ENCODE measurements around the gene NFYB.
A peak's percentile ranks its signal among the peaks of the same experiment; 100 is the strongest.
"Not testable (repeated sequence)": the region's sequence is repeated elsewhere in the genome, so short reads cannot be mapped to it uniquely, and the experiment has no call there.

Gene NFYB

DNA sequence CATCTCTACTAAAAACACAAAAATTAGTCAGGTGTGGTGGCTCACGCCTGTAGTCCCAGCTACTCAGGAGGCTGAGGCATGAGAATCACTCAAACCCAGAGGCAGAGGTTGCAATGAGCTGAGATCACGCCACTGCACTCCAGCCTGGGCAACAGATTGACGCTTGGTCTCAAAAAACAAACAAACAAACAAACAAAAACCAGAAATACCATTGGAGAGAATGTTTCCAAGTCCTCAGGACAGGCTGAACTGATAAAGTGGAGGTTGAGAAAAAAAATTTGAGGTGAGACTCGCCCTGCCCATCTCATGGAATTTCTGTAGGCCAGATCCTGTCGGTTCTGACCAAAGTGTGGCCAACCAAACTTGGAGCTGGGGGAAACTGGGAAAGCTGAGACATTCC lies 30.6 kb upstream of the NFYB start:
- DNase-seq (ENCODE audit: low read depth), result no peak
- H3K4me3 ChIP-seq (ENCODE audit: low read depth, low read length), result no peak overlapping the region
- TF ChIP-seq, protein P1, sequence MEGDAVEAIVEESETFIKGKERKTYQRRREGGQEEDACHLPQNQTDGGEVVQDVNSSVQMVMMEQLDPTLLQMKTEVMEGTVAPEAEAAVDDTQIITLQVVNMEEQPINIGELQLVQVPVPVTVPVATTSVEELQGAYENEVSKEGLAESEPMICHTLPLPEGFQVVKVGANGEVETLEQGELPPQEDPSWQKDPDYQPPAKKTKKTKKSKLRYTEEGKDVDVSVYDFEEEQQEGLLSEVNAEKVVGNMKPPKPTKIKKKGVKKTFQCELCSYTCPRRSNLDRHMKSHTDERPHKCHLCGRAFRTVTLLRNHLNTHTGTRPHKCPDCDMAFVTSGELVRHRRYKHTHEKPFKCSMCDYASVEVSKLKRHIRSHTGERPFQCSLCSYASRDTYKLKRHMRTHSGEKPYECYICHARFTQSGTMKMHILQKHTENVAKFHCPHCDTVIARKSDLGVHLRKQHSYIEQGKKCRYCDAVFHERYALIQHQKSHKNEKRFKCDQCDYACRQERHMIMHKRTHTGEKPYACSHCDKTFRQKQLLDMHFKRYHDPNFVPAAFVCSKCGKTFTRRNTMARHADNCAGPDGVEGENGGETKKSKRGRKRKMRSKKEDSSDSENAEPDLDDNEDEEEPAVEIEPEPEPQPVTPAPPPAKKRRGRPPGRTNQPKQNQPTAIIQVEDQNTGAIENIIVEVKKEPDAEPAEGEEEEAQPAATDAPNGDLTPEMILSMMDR (IDR thresholded peaks at IDR 0.05; ENCODE audit: low read depth, low read length, missing control alignments), result no peak
- in situ Hi-C loops (cut with HindIII; ENCODE audit: low sequenced_read_pairs), result no loop called here

DNA sequence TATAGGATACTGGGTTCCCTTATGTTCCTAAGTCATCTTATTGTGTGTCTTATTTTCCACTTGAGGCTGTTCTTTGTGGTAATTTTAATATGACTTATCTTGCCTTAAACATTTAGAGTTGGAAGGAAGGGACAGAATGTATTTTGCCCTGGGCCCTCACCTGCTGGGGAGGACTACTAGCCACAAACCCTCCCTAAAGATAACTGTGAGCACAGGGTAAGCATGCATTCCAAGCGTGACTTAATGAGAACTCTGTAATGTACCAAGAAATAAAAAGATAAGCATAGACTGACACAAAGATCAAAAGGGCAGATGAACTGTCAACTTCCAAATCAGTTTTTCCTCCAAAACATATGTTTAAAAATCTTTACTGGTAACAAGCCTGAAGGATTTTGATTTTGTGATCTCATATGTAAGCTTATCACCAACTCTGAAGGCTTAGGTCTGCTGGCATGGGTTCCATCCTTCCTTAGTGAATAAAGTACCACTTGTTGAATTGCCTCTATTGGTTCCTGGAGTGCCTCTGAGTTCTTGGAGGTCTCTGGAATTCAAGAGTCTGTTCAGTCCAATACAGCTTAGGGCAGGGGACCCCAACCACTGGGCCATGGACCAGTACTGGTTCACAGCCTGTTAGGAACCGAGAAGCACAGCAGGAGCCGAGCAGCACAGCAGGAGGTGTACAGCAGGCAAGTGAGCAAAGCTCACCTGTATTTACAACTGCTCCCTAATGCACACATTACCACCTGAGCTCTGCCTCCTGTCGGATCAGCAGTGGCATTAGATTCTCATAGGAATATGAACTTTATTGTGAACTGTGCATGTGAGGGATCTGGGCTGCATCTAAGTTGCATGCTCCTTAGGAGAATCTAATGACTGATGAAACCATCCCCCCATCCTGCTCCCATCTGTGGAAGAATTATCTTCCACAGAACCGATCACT lies 29.8 kb upstream of the NFYB start:
- in situ Hi-C loops (cut with HindIII; ENCODE audit: low sequenced_read_pairs), result no loop called here
- no peak for DNase-seq (ENCODE audit: low read depth)
- TF ChIP-seq, protein P1 (IDR thresholded peaks at IDR 0.05; ENCODE audit: low read depth, low read length, missing control alignments), result no peak
- no peak overlapping the region for H3K4me3 ChIP-seq (ENCODE audit: low read depth, low read length)

DNA sequence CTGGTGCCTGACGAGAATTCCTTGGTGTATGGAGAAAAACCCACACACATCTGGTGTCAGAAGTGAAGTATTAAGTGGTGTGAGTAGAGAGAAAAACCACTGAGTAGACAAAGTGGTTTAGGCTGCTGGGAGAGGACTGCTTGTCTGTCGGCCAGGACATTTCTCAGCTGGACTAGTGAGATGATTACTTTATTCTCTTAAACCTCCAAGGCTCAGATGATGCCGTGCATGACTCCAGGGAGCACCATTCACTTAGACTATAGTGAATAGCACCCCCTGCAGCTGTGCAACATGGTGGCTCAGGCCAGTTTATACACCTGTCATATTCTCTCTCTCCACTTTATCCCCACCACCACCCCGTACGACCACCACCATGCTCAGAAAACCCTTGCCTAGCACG lies 28.5 kb upstream of the NFYB start:
- peak; percentile 11 for DNase-seq (ENCODE audit: low read depth)
- in situ Hi-C loops (cut with HindIII; ENCODE audit: low sequenced_read_pairs), result no loop called here
- no peak overlapping the region for H3K4me3 ChIP-seq (ENCODE audit: low read depth, low read length)
- TF ChIP-seq, protein P1 (IDR thresholded peaks at IDR 0.05; ENCODE audit: low read depth, low read length, missing control alignments), result no peak

DNA sequence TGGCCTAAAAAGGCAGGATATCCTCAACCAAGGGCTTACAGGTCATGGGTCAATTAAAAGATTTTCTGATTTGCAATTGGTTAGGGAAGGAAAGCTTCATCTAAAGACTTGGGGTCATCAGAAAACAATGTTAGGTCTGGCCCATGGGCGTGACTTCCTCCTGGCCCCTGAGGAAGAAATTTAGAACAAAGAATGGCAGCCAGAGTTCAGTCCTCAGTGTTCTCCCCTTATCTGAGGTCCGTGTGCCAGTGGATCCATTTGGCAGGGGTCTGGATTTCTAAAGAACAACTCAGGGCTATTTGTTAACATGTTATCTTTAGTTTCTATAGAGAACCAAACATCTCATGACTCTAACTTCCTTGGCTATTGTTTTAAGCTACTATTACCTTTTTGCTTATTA lies 27.8 kb upstream of the NFYB start:
- TF ChIP-seq, protein P1 (IDR thresholded peaks at IDR 0.05; ENCODE audit: low read depth, low read length, missing control alignments), result no peak
- in situ Hi-C loops (cut with HindIII; ENCODE audit: low sequenced_read_pairs), result no loop called here
- no peak for DNase-seq (ENCODE audit: low read depth)
- H3K4me3 ChIP-seq (ENCODE audit: low read depth, low read length), result no peak overlapping the region

DNA sequence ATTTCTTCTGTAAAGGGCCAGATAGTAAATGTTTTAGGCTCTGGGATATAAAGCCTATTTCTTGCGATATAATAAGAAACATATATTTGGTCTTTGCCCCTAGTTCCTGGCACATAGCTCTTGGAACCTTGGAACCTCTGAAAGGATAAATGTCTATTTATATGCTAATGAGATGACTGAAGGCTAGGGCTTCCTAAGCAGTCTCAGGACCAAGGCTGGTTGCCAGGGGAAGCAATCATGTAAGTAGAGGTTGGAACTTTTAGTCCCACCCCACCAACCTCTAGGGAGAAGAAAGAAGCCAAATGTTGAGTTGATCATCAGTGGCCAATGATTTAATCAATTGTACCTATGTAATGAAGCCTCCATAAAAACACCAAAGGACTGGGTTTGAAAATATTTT lies 26.6 kb upstream of the NFYB start:
- H3K4me3 ChIP-seq (ENCODE audit: low read depth, low read length), result no peak overlapping the region
- TF ChIP-seq, protein P1 (IDR thresholded peaks at IDR 0.05; ENCODE audit: low read depth, low read length, missing control alignments), result no peak
- no peak for DNase-seq (ENCODE audit: low read depth)
- in situ Hi-C loops (cut with HindIII; ENCODE audit: low sequenced_read_pairs), result no loop called here

DNA sequence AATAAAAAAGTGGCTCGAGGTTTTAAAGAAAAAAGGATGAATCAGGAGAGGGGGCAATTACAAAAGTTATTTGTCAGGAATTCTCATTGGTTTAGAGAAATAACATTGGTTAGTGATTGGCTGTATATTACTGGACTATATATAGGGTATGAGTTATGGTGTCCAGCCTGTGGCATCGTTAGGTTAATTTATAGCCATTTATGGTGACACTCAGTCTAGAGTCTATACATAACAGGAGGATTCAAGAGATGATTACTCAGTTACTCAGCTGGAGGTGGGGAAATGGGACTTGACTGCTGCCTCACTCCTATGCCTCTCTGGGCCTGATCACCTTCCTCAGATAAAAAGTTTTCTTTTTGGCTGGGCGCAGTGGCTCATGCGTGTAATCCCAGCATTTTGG lies 25.6 kb upstream of the NFYB start:
- H3K4me3 ChIP-seq (ENCODE audit: low read depth, low read length), result no peak overlapping the region
- no peak for DNase-seq (ENCODE audit: low read depth)
- in situ Hi-C loops (cut with HindIII; ENCODE audit: low sequenced_read_pairs), result no loop called here
- TF ChIP-seq, protein P1 (IDR thresholded peaks at IDR 0.05; ENCODE audit: low read depth, low read length, missing control alignments), result no peak

DNA sequence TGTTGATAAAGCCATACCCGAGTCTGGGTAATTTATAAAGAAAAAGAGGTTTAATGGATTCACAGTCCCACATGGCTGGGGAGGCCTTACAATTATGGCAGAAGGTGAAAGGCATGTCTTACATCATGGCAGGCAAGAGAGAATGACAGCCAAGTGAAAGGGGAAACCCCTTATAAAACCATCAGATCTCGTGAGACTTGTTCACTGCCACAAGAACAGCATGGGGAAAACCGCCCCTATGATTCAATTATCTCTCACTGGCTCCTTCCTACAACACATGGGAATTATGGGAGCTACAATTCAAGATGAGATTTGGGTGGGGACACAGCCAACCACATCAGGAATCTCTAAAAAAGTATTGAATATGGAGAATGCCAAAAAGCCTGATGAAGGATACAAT lies 25.0 kb upstream of the NFYB start:
- H3K4me3 ChIP-seq (ENCODE audit: low read depth, low read length); DNase-seq (ENCODE audit: low read depth); in situ Hi-C loops (cut with HindIII; ENCODE audit: low sequenced_read_pairs): not testable (repeated sequence)

Measured in astrocyte of the cerebellum (primary cell).